GM23338 (cell line): Measurements from ENCODE around the gene PDIA5. TPM values are rescaled to one million over a fixed set of nuclear protein-coding genes. Genes with fewer than 3 reads are reported as not detected.
A peak's percentile ranks its signal among the peaks of the same experiment; 100 is the strongest.

Source experiments
- ATAC-seq: fragments of 200-7000 bp; cut with Tn5 transposase; 3 replicates; pipeline ENCODE4 v1.9.1; 2020
- DNase-seq: peaks from one replicate; pipeline ENCODE4 v3.0.0-alpha.2; 2015; ENCODE audit warnings: low spot score
- H2AFZ ChIP-seq: fragments of 200-600 bp; sonication (generic); 2 replicates; pipeline ENCODE4 v1.8.0; 2016; ENCODE audit warnings: antibody characterized with exemption, mild to moderate bottlenecking, moderate library complexity
- H3F3A ChIP-seq: fragments of 200-600 bp; sonication (generic); replicated peaks from 2 replicates; pipeline ENCODE4 v1.8.0; 2017; ENCODE audit warnings: antibody characterized with exemption, mixed run types, low read depth
- H3K27ac ChIP-seq: fragments of 200-600 bp; sonication (generic); 2 replicates; pipeline ENCODE4 v1.6.1; 2016; ENCODE audit warnings: low read depth
- H3K27me3 ChIP-seq: fragments of 200-600 bp; sonication (generic); 2 replicates; pipeline ENCODE4 v1.8.0; 2016; ENCODE audit warnings: mild to moderate bottlenecking, mixed run types, moderate library complexity; ENCODE audit not compliant: insufficient read depth
- H3K36me3 ChIP-seq: fragments of 200-600 bp; sonication (generic); 2 replicates; pipeline ENCODE4 v1.8.0; 2016; ENCODE audit warnings: mild to moderate bottlenecking; ENCODE audit not compliant: insufficient read depth
- H3K4me1 ChIP-seq: fragments of 200-600 bp; sonication (generic); 2 replicates; pipeline ENCODE4 v1.8.0; 2016; ENCODE audit warnings: mild to moderate bottlenecking, moderate library complexity; ENCODE audit not compliant: insufficient read depth
- H3K4me2 ChIP-seq: fragments of 200-600 bp; sonication (generic); 2 replicates; pipeline ENCODE4 v1.7.1; 2017; ENCODE audit warnings: mixed run types
- H3K4me3 ChIP-seq: fragments of 200-600 bp; sonication (generic); 2 replicates; pipeline ENCODE4 v1.6.1; 2016; ENCODE audit warnings: mixed run types
- H3K79me2 ChIP-seq: fragments of 200-600 bp; sonication (generic); replicated peaks from 2 replicates; pipeline ENCODE4 v1.8.0; 2017; ENCODE audit warnings: mild to moderate bottlenecking; ENCODE audit not compliant: insufficient read depth
- H3K9me2 ChIP-seq: fragments of 200-600 bp; sonication (generic); 2 replicates; pipeline ENCODE4 v1.8.0; 2017; ENCODE audit not compliant: insufficient read depth
- H4K20me1 ChIP-seq: fragments of 200-600 bp; sonication (generic); replicated peaks from 2 replicates; pipeline ENCODE4 v1.8.0; 2017; ENCODE audit warnings: mild to moderate bottlenecking; ENCODE audit not compliant: insufficient read depth
- H3K27ac Mint-ChIP-seq: 2 replicates; pipeline ENCODE4 v1.8.0; 2020; ENCODE audit warnings: inconsistent platforms, mild to moderate bottlenecking, moderate library complexity, mixed read lengths
- H3K27me3 Mint-ChIP-seq: 3 replicates; pipeline ENCODE4 v1.8.0; 2022; ENCODE audit warnings: low read depth, mild to moderate bottlenecking, moderate library complexity, mixed read lengths, inconsistent platforms; ENCODE audit not compliant: insufficient read depth, poor library complexity
- H3K36me3 Mint-ChIP-seq: 3 replicates; pipeline ENCODE4 v1.8.0; 2021; ENCODE audit warnings: low read depth, mild to moderate bottlenecking, inconsistent platforms, moderate library complexity, mixed read lengths
- H3K4me1 Mint-ChIP-seq: 3 replicates; pipeline ENCODE4 v1.8.0; 2020; ENCODE audit warnings: mild to moderate bottlenecking, inconsistent platforms, mixed read lengths
- H3K4me3 Mint-ChIP-seq: 3 replicates; pipeline ENCODE4 v1.8.0; 2021; ENCODE audit warnings: moderate library complexity, mild to moderate bottlenecking, inconsistent platforms, mixed read lengths
- H3K9me3 Mint-ChIP-seq: 3 replicates; pipeline ENCODE4 v1.8.0; 2020; ENCODE audit warnings: moderate library complexity, mild to moderate bottlenecking, inconsistent platforms, mixed read lengths
- EZH2 ChIP-seq: fragments of 200-600 bp; sonication (generic); IDR thresholded peaks from one replicate; pipeline ENCODE4 v1.8.0; 2017; ENCODE audit warnings: antibody characterized with exemption, mild to moderate bottlenecking, low read depth; ENCODE audit not compliant: unreplicated experiment
- JUNB ChIP-seq: IDR thresholded peaks from one replicate; pipeline ENCODE4 v1.6.1; 2016; ENCODE audit warnings: antibody characterized with exemption; ENCODE audit not compliant: unreplicated experiment
- POLR2AphosphoS5 ChIP-seq: IDR thresholded peaks from 2 replicates; pipeline ENCODE4 v1.6.1; 2016; ENCODE audit warnings: antibody characterized with exemption, low read depth
- STAT1 ChIP-seq: IDR thresholded peaks from one replicate; pipeline ENCODE4 v1.6.1; 2016; ENCODE audit warnings: antibody characterized with exemption; ENCODE audit not compliant: unreplicated experiment
- ZNF331 ChIP-seq: fragments of 250-450 bp; sonication (Bioruptor Pico); IDR thresholded peaks from 2 replicates; pipeline ENCODE4 v1.5.0; 2020; ENCODE audit warnings: low read depth, mild to moderate bottlenecking, moderate library complexity
- long read RNA-seq: library from polyadenylated mRNA; unstranded; transcript quantifications from one replicate; pipeline ENCODE4 v2.0.0, GENCODE V29; 2020; ENCODE audit not compliant: unreplicated experiment
- polyA plus RNA-seq: library from polyadenylated mRNA; unstranded; fragments of >200 nt; fragmentation: Nextera tagmentation; extraction: Ambion mirVana; gene quantifications from 2 replicates; pipeline ENCODE4 v1.2.1, GENCODE V29; 2016
- total RNA-seq: library from RNA; depleted of rRNA; stranded (reverse); fragments of >200 nt; shearing (Covaris generic); gene quantifications from 2 replicates; pipeline ENCODE4 v1.2.3, GENCODE V29; 2014; rRNA removed
- TF ChIP-seq, protein P1 (sequence below): IDR thresholded peaks from 2 replicates; pipeline ENCODE4 v1.6.1; 2016; ENCODE audit warnings: antibody characterized with exemption
- TF ChIP-seq, protein P2 (sequence below): IDR thresholded peaks from one replicate; pipeline ENCODE4 v1.6.1; 2018; ENCODE audit warnings: antibody characterized with exemption; ENCODE audit not compliant: unreplicated experiment
- TF ChIP-seq, protein P3 (sequence below): fragments of 250-450 bp; sonication (Bioruptor Pico); IDR thresholded peaks from 2 replicates; pipeline ENCODE4 v1.5.0; 2020; ENCODE audit warnings: mild to moderate bottlenecking, moderate library complexity

The PDIA5 gene
- total RNA-seq (26.4 and 28.1 TPM in 2 replicates), polyA plus RNA-seq (22.9 and 23.2 TPM in 2 replicates)
- long read RNA-seq, transcript PDIA5-201 (17 exons, 1,799 nt): major isoform, 6 of 10 reads
- long read RNA-seq, partial matches to known transcripts: 2 of 10 reads
- long read RNA-seq, other reads (novel, unspliced or antisense): 2 of 10 reads

DNA sequence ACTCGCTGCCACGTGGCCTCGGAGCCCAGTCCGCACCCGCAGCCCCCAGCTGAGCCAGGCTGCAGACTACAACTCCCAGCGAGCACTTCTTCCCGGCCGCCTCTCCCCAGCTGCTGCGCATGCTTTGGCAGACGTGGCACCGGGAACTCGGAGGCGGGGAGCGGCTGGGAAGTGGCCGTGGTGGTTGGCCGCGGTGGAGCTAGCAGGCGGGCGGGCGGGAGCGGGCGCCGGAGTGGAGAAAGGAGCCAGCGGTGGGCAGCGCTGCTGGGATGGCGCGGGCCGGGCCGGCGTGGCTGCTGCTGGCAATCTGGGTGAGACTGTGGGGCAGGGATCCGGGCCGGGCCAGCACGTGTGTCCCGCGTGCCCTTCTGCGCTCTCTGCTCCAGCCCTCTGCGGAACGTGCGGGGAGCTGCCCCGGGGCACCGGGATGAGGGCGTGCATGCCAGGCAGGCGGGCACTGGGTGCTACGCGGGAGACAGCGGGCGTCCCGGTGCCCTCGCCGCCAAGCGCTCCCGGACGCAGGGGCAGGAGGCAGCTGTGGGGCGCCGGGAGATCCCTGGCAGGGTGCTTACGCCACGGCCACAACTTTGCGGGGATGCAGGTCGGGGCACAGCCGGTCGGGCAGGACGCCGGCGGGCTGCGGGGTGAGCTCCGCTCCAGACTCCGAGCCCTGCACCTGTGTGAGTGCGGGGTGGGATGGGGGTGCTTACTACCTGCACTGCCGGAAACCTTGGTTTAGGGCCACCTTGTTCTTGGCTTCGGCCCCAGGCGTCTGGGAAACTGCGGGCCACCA lies at the start of gene PDIA5:
Gene PDIA5, plus strand, starts transcription at position 130 of the 793 bp plus-strand sequence. Its CDS starts 140 bp downstream, at position 270.
- H3K36me3 ChIP-seq: no peaks in the 10 kb centered on the region
- peak; percentile 87 for ATAC-seq
- Mint-ChIP-seq H3K27ac (no peak within 1 kb of the TSS; the same call in 1 of the 2 replicates), H3K4me3 (peak within 1 kb of the TSS; percentile 85), H3K36me3 (no peaks in the 10 kb centered on the region; the same call in 2 of the 3 replicates), H3K27me3 (peaks cover 22% of the 10 kb centered on the region), H3K4me1 (peaks cover 31% of the 10 kb centered on the region), H3K9me3 (peaks cover 13% of the 10 kb centered on the region; the same call in 2 of the 3 replicates)
- no peak within 1 kb of the TSS for H3K27ac ChIP-seq
- peak within 1 kb of the TSS; percentile 99 for H3K4me2 ChIP-seq
- no peaks in the 10 kb centered on the region for H3K9me2 ChIP-seq
- H3K4me1 ChIP-seq: peaks cover 17% of the 10 kb centered on the region
- peaks cover 48% of the 10 kb centered on the region for H3K79me2 ChIP-seq
- H3K4me3 ChIP-seq: peak within 1 kb of the TSS; percentile 95
- TF ChIP-seq EZH2 (no peak), POLR2AphosphoS5 (peak; percentile 85)
- TF ChIP-seq, protein P1, sequence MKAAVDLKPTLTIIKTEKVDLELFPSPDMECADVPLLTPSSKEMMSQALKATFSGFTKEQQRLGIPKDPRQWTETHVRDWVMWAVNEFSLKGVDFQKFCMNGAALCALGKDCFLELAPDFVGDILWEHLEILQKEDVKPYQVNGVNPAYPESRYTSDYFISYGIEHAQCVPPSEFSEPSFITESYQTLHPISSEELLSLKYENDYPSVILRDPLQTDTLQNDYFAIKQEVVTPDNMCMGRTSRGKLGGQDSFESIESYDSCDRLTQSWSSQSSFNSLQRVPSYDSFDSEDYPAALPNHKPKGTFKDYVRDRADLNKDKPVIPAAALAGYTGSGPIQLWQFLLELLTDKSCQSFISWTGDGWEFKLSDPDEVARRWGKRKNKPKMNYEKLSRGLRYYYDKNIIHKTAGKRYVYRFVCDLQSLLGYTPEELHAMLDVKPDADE: peak; percentile 88
- peak; percentile 96 for DNase-seq
- peaks cover 20% of the 10 kb centered on the region for H3K27me3 ChIP-seq
- peak within 1 kb of the TSS; percentile 80 for H2AFZ ChIP-seq
- H4K20me1 ChIP-seq: peaks cover 6% of the 10 kb centered on the region
- H3F3A ChIP-seq: no peaks in the 10 kb centered on the region

DNA sequence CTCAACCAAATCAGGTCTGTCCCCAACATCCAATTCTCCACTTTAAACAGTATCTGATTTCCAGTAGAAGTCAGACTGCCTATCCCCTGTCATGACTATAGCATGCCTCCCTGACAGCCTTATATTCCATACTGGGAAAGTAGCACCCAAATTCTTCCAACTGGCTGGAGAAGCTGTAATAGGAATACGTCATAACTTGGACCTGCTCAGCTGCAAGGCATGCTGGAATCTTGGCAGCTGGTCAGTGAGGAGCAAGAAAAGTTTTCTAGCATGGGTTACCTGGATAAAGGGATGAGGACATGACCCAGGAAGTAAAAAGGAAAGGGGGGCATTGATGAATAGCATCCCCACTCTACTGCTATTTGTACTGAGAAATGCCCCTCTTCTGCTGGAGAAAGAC lies 48.1 kb upstream of the PDIA5 start:
- Mint-ChIP-seq H3K4me3 (no peak overlapping the region), H3K36me3 (0 out of 3 replicates have a peak, but pooled peaks cover 3% of the 10 kb centered on the region), H3K4me1 (peaks cover 53% of the 10 kb centered on the region), H3K27me3 (peaks cover 9% of the 10 kb centered on the region), H3K27ac (no peak overlapping the region), H3K9me3 (no peaks in the 10 kb centered on the region)
- DNase-seq (no peak), ATAC-seq (no peak)
- Histone ChIP-seq H3K27me3 (no peaks in the 10 kb centered on the region), H3F3A (peaks cover 11% of the 10 kb centered on the region; the same call in 1 of the 2 replicates), H2AFZ (no peak overlapping the region), H3K4me1 (peaks cover 35% of the 10 kb centered on the region), H3K79me2 (peaks cover 15% of the 10 kb centered on the region), H3K4me3 (no peak overlapping the region), H3K27ac (no peak overlapping the region), H3K36me3 (no peaks in the 10 kb centered on the region), H4K20me1 (peaks cover 4% of the 10 kb centered on the region; the same call in 1 of the 2 replicates), H3K4me2 (no peak overlapping the region), H3K9me2 (no peaks in the 10 kb centered on the region)
- TF ChIP-seq, protein P2, sequence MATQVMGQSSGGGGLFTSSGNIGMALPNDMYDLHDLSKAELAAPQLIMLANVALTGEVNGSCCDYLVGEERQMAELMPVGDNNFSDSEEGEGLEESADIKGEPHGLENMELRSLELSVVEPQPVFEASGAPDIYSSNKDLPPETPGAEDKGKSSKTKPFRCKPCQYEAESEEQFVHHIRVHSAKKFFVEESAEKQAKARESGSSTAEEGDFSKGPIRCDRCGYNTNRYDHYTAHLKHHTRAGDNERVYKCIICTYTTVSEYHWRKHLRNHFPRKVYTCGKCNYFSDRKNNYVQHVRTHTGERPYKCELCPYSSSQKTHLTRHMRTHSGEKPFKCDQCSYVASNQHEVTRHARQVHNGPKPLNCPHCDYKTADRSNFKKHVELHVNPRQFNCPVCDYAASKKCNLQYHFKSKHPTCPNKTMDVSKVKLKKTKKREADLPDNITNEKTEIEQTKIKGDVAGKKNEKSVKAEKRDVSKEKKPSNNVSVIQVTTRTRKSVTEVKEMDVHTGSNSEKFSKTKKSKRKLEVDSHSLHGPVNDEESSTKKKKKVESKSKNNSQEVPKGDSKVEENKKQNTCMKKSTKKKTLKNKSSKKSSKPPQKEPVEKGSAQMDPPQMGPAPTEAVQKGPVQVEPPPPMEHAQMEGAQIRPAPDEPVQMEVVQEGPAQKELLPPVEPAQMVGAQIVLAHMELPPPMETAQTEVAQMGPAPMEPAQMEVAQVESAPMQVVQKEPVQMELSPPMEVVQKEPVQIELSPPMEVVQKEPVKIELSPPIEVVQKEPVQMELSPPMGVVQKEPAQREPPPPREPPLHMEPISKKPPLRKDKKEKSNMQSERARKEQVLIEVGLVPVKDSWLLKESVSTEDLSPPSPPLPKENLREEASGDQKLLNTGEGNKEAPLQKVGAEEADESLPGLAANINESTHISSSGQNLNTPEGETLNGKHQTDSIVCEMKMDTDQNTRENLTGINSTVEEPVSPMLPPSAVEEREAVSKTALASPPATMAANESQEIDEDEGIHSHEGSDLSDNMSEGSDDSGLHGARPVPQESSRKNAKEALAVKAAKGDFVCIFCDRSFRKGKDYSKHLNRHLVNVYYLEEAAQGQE: no peak
- TF ChIP-seq JUNB (no peak), EZH2 (no peak), ZNF331 (CRISPR knock-in tag) (no peak), STAT1 (no peak)
- TF ChIP-seq, protein P3, sequence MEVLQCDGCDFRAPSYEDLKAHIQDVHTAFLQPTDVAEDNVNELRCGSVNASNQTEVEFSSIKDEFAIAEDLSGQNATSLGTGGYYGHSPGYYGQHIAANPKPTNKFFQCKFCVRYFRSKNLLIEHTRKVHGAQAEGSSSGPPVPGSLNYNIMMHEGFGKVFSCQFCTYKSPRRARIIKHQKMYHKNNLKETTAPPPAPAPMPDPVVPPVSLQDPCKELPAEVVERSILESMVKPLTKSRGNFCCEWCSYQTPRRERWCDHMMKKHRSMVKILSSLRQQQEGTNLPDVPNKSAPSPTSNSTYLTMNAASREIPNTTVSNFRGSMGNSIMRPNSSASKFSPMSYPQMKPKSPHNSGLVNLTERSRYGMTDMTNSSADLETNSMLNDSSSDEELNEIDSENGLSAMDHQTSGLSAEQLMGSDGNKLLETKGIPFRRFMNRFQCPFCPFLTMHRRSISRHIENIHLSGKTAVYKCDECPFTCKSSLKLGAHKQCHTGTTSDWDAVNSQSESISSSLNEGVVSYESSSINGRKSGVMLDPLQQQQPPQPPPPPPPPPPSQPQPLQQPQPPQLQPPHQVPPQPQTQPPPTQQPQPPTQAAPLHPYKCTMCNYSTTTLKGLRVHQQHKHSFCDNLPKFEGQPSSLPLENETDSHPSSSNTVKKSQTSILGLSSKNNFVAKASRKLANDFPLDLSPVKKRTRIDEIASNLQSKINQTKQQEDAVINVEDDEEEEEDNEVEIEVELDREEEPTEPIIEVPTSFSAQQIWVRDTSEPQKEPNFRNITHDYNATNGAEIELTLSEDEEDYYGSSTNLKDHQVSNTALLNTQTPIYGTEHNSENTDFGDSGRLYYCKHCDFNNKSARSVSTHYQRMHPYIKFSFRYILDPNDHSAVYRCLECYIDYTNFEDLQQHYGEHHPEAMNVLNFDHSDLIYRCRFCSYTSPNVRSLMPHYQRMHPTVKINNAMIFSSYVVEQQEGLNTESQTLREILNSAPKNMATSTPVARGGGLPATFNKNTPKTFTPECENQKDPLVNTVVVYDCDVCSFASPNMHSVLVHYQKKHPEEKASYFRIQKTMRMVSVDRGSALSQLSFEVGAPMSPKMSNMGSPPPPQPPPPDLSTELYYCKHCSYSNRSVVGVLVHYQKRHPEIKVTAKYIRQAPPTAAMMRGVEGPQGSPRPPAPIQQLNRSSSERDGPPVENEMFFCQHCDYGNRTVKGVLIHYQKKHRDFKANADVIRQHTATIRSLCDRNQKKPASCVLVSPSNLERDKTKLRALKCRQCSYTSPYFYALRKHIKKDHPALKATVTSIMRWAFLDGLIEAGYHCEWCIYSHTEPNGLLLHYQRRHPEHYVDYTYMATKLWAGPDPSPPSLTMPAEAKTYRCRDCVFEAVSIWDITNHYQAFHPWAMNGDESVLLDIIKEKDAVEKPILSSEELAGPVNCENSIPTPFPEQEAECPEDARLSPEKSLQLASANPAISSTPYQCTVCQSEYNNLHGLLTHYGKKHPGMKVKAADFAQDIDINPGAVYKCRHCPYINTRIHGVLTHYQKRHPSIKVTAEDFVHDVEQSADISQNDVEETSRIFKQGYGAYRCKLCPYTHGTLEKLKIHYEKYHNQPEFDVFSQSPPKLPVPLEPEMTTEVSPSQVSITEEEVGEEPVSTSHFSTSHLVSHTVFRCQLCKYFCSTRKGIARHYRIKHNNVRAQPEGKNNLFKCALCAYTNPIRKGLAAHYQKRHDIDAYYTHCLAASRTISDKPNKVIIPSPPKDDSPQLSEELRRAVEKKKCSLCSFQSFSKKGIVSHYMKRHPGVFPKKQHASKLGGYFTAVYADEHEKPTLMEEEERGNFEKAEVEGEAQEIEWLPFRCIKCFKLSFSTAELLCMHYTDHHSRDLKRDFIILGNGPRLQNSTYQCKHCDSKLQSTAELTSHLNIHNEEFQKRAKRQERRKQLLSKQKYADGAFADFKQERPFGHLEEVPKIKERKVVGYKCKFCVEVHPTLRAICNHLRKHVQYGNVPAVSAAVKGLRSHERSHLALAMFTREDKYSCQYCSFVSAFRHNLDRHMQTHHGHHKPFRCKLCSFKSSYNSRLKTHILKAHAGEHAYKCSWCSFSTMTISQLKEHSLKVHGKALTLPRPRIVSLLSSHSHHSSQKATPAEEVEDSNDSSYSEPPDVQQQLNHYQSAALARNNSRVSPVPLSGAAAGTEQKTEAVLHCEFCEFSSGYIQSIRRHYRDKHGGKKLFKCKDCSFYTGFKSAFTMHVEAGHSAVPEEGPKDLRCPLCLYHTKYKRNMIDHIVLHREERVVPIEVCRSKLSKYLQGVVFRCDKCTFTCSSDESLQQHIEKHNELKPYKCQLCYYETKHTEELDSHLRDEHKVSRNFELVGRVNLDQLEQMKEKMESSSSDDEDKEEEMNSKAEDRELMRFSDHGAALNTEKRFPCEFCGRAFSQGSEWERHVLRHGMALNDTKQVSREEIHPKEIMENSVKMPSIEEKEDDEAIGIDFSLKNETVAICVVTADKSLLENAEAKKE: no peak
